Cardiac muscle cell (in vitro differentiated cells and primary cell): Measurements from ENCODE around the gene GOLGA6C. TPM values are rescaled to one million over a fixed set of nuclear protein-coding genes. Genes with fewer than 3 reads are reported as not detected.

Experiments
- DNase-seq, 2 donors: peaks; one replicate each; pipeline versions ENCODE4 v3.0.0 to v3.0.0-alpha.2; 2010 to 2017; ENCODE audit warnings: low read depth in 1 of 2, low spot score in 1 of 2
- H3K27ac ChIP-seq: fragments of 200-600 bp; sonication (generic); 2 replicates; pipeline ENCODE4 v1.5.1; 2016
- H3K27me3 ChIP-seq: fragments of 200-600 bp; sonication (generic); 2 replicates; pipeline ENCODE4 v1.6.0; 2016; ENCODE audit warnings: control low read depth
- H3K36me3 ChIP-seq: fragments of 200-600 bp; sonication (generic); 2 replicates; pipeline ENCODE4 v1.5.1; 2016; ENCODE audit warnings: control low read depth
- H3K4me1 ChIP-seq: fragments of 200-600 bp; sonication (generic); 2 replicates; pipeline ENCODE4 v1.8.1; 2017; ENCODE audit warnings: low read depth, mild to moderate bottlenecking, mixed run types
- H3K4me3 ChIP-seq: fragments of 200-600 bp; sonication (generic); 2 replicates; pipeline ENCODE4 v1.5.1; 2016; ENCODE audit warnings: mild to moderate bottlenecking
- H3K9me3 ChIP-seq: fragments of 200-600 bp; sonication (generic); 2 replicates; pipeline ENCODE4 v1.5.1; 2017; ENCODE audit warnings: low read depth, mild to moderate bottlenecking, control low read depth
- polyA plus RNA-seq: library from polyadenylated mRNA; unstranded; fragments of >200 nt; fragmentation: Nextera tagmentation; extraction: Ambion mirVana; gene quantifications from 2 replicates; pipeline ENCODE4 v1.2.1, GENCODE V29; 2016
- total RNA-seq: library from RNA; depleted of rRNA; stranded (reverse); fragments of >200 nt; gene quantifications from 2 replicates; pipeline ENCODE4 v1.2.3, GENCODE V29; 2016
- TF ChIP-seq, protein P1 (sequence below): IDR thresholded peaks from 2 replicates; pipeline ENCODE4 v1.5.1; 2012; ENCODE audit warnings: low read depth, mild to moderate bottlenecking, low read length

The GOLGA6C gene
- total and polyA plus RNA-seq, 2 experiments from 2014 or later: 0.09 TPM; not detected in 1

DNA sequence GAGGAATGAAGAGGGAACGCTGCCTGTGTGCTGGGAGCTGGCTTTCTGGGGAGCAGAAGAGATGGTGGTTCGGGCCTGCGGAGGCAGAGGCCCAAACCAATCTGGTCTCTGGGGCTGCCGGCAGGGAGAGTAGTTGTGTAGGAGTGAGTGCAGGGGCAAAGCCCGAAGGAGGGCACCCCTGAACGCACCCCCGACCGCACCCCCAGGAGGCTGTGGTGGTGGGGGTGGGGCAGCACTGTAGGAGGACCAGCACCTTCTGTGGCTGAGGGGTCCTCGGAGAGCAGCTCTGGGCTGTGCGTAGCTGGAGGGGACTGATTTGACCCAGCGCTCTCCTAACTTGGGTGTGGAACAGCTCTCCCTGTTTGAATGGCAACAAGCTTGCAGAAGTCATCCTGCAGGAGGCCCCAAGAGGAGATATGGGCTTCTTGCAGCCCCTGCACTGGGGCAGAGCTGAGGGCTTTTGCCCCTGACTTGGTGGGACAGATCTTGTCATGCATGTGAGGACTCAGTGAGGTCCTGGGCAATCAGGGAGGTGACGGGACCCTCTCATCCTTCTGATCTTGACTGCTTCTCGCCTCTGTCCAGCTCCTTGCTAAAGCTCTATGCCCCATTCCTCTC lies 30.4 kb upstream of the GOLGA6C start:
- TF ChIP-seq, protein P1, sequence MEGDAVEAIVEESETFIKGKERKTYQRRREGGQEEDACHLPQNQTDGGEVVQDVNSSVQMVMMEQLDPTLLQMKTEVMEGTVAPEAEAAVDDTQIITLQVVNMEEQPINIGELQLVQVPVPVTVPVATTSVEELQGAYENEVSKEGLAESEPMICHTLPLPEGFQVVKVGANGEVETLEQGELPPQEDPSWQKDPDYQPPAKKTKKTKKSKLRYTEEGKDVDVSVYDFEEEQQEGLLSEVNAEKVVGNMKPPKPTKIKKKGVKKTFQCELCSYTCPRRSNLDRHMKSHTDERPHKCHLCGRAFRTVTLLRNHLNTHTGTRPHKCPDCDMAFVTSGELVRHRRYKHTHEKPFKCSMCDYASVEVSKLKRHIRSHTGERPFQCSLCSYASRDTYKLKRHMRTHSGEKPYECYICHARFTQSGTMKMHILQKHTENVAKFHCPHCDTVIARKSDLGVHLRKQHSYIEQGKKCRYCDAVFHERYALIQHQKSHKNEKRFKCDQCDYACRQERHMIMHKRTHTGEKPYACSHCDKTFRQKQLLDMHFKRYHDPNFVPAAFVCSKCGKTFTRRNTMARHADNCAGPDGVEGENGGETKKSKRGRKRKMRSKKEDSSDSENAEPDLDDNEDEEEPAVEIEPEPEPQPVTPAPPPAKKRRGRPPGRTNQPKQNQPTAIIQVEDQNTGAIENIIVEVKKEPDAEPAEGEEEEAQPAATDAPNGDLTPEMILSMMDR: no peak
- Histone ChIP-seq H3K27me3 (no peaks in the 10 kb centered on the region), H3K9me3 (no peaks in the 10 kb centered on the region), H3K4me1 (peaks cover 13% of the 10 kb centered on the region), H3K36me3 (no peaks in the 10 kb centered on the region), H3K27ac (no peak overlapping the region), H3K4me3 (no peak overlapping the region)
- DNase-seq: no peak

DNA sequence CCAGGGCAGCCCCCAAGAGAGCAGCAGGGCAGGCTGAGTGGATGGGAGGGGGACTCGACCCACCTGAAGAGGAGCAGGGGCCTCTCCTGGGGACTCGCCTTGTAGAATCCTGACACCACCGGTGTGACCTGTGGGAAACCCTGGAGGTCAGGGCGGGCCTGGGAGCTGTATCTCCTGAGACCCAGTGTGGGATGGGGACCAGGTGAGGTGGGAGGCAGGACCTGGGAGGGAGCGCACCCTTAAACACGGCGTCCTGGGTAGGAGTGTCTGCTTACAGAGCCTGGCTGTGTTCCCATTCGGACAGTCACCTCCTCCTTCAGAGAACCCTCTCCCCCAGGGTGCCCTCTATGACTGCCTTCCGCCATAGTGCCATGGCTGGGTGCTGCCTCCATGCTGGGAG lies 29.3 kb upstream of the GOLGA6C start:
- TF ChIP-seq, protein P1: no peak
- Histone ChIP-seq H3K9me3 (no peaks in the 10 kb centered on the region), H3K27me3 (no peaks in the 10 kb centered on the region), H3K27ac (no peak overlapping the region), H3K36me3 (no peaks in the 10 kb centered on the region), H3K4me3 (no peak overlapping the region), H3K4me1 (peaks cover 13% of the 10 kb centered on the region)
- no peak for DNase-seq

DNA sequence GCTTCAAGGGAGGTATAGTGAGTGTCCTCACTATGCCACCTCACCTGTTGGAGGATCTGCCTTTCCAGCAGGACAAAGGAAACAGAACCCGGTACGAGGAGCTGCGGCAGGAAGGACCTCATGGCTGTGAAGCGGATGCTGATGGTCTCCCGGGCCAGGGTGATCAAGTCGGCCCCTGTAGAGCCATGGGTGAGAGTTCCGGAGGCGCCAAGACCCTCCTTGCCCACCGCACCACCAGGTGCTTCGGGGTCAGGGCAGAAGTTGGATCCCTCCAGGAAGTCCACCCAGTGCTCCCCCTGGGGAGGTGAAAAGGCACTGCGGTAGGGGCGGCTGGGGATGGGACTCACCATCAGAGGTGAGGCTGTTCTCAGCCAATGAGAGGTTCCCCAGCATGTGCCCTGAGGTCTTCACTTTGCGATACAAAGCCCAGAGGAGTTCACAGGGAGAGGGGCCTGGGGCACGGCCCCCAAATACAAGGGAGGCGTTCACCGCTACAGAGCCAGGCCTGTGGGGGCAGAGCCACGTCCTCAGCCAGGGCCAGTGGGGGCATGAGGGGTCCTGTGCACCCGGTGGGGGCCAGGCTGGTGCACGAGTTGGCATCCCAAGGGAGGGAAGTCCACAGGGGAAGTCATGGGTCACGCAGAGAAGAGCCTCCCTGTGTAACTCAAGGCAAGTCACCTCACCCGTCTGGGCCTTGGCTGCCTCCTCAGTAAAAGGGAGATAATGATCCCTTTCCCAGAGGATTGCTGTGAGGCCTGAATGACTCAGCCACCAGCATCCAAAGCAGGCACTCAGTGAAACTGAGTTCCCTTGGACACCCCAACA lies 28.7 kb upstream of the GOLGA6C start:
- H3K4me3 ChIP-seq: no peak overlapping the region
- peak in 1 of 2 donors; percentile 31 for DNase-seq
- no peaks in the 10 kb centered on the region for H3K36me3 ChIP-seq
- H3K9me3 ChIP-seq: no peaks in the 10 kb centered on the region
- peaks cover 13% of the 10 kb centered on the region for H3K4me1 ChIP-seq
- no peak overlapping the region for H3K27ac ChIP-seq
- H3K27me3 ChIP-seq: no peaks in the 10 kb centered on the region
- TF ChIP-seq, protein P1: no peak

DNA sequence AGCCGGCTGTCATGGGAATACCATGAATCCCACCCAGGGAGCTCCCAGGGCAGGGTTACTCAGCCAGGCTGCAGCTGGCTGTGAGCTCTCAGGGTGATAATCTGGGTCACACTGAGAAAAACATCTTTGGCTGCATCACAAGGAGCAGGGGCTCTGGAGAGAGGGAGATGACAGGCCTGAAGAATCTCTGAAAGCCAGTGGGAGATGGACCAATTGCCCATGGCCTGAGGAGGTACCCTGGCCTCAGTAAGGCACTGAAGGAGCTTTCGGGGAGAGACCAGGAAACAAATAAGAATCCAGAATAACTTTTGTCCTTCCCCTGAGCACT lies 28.2 kb upstream of the GOLGA6C start:
- Histone ChIP-seq H3K27me3 (no peaks in the 10 kb centered on the region), H3K27ac (no peak overlapping the region), H3K36me3 (no peaks in the 10 kb centered on the region), H3K4me1 (peaks cover 13% of the 10 kb centered on the region), H3K9me3 (no peaks in the 10 kb centered on the region), H3K4me3 (no peak overlapping the region)
- DNase-seq: no peak
- TF ChIP-seq, protein P1: no peak

DNA sequence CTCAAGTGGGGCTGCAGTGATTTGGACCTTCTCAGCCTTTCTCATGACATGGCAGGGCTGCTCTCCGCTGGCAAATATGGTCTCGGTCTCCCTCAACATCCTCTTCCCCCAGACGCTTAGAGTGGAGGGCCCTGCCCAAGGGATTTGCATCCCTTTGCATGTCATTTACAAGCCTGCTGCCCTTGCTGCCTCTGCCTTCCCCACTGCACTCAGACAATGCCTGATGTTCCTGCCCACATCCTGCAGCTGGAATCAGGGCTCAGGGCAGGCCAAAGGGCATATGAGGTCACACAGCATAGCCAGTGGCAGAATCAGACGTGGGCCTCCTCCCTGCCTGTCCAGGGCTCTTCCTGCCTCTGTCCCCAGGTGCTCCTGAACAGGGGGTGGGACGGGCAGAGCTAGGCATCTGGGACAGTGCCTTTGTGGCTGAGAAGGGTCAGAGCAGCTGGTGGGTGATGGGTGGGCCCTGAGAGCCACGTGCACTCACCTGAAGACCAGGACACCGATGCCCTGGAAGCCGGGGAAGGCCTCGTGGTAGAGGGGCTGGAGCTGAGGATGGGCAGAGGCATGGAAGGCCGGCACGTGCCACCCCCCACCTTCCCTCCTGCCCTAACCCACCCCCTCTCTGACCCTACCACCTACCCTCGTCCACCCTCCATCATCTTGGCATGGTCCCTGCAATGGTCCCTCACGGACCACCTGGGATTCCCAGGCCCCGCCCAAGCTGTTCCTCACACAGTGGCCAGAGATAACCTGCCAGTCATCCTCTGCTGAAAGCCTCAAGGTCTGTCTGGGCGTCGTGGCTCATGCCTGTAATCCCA lies 27.4 kb upstream of the GOLGA6C start:
- Histone ChIP-seq H3K4me1 (peaks cover 13% of the 10 kb centered on the region), H3K4me3 (no peak overlapping the region), H3K36me3 (no peaks in the 10 kb centered on the region), H3K27me3 (no peaks in the 10 kb centered on the region), H3K9me3 (no peaks in the 10 kb centered on the region), H3K27ac (no peak overlapping the region)
- no peak for DNase-seq
- TF ChIP-seq, protein P1: no peak
